ENCODE measurements around the gene PLA2G6.

DNA sequence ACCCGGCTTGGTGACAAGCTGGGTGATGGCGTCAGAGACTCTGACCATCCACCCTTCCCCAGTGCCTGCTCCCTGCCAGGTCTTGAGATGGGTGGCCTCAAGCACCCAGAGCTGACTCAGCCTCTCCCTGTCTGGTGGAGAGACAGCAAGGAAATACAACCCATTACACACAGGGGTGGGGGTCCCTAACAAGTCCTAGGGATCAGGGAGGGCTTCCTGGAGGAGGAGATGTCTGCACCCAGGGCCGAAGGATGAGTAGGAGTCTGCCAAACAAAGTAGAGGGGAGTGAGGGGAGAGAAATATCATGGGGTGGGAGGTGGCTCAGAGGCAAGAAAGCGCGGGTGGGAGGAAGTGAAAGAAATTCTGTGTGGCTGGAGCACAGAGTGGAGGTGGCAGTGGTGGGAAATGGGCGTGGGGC is 26.9 kb upstream of the PLA2G6 start:
- TF ChIP-seq RAD21 (conservative IDR thresholded peaks at IDR 0.05 in 1 of 2, IDR thresholded peaks at IDR 0.05 in 1 of 2), result no peak
- no peak for TF ChIP-seq POLR2A (IDR thresholded peaks at IDR 0.05; ENCODE audit: low read length)
- no peak for TF ChIP-seq RNF2 (IDR thresholded peaks at IDR 0.05; ENCODE audit: borderline replicate concordance, low read depth)
- TF ChIP-seq, protein P1, sequence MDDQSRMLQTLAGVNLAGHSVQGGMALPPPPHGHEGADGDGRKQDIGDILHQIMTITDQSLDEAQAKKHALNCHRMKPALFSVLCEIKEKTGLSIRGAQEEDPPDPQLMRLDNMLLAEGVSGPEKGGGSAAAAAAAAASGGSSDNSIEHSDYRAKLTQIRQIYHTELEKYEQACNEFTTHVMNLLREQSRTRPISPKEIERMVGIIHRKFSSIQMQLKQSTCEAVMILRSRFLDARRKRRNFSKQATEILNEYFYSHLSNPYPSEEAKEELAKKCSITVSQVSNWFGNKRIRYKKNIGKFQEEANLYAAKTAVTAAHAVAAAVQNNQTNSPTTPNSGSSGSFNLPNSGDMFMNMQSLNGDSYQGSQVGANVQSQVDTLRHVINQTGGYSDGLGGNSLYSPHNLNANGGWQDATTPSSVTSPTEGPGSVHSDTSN (IDR thresholded peaks at IDR 0.05), result no peak
- no peak for TF ChIP-seq HEYL (CRISPR knock-in tag; IDR thresholded peaks at IDR 0.05)
- TF ChIP-seq, protein P2, sequence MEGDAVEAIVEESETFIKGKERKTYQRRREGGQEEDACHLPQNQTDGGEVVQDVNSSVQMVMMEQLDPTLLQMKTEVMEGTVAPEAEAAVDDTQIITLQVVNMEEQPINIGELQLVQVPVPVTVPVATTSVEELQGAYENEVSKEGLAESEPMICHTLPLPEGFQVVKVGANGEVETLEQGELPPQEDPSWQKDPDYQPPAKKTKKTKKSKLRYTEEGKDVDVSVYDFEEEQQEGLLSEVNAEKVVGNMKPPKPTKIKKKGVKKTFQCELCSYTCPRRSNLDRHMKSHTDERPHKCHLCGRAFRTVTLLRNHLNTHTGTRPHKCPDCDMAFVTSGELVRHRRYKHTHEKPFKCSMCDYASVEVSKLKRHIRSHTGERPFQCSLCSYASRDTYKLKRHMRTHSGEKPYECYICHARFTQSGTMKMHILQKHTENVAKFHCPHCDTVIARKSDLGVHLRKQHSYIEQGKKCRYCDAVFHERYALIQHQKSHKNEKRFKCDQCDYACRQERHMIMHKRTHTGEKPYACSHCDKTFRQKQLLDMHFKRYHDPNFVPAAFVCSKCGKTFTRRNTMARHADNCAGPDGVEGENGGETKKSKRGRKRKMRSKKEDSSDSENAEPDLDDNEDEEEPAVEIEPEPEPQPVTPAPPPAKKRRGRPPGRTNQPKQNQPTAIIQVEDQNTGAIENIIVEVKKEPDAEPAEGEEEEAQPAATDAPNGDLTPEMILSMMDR (IDR thresholded peaks at IDR 0.05), result no peak
